KMS-11 (cell line): ENCODE data around the gene AHCY.
"Not testable (repeated sequence)": the region's sequence is repeated elsewhere in the genome, so short reads cannot be mapped to it uniquely, and the experiment has no call there.

Experiments used
- H2AFZ ChIP-seq: fragments of 200-600 bp; sonication (generic); 2 replicates; pipeline ENCODE4 v1.6.1; 2016; ENCODE audit warnings: antibody characterized with exemption, mixed run types, low read depth
- H3K27ac ChIP-seq: fragments of 200-600 bp; sonication (generic); 2 replicates; pipeline ENCODE4 v1.6.1; 2016; ENCODE audit warnings: mild to moderate bottlenecking, mixed run types
- H3K27me3 ChIP-seq: fragments of 200-600 bp; sonication (generic); 2 replicates; pipeline ENCODE4 v1.6.1; 2017; ENCODE audit warnings: mild to moderate bottlenecking, low read depth, mixed run types, moderate library complexity; ENCODE audit not compliant: insufficient read depth
- H3K36me3 ChIP-seq: fragments of 200-600 bp; sonication (generic); 2 replicates; pipeline ENCODE4 v1.6.1; 2017; ENCODE audit warnings: mild to moderate bottlenecking, mixed run types; ENCODE audit not compliant: insufficient read depth
- H3K4me1 ChIP-seq: fragments of 200-600 bp; sonication (generic); 2 replicates; pipeline ENCODE4 v1.6.1; 2016; ENCODE audit warnings: mild to moderate bottlenecking, low read depth, mixed run types; ENCODE audit not compliant: poor library complexity, severe bottlenecking
- H3K4me2 ChIP-seq: fragments of 200-600 bp; sonication (generic); 2 replicates; pipeline ENCODE4 v1.7.0; 2016; ENCODE audit warnings: mild to moderate bottlenecking, mixed run types
- H3K4me3 ChIP-seq: fragments of 200-600 bp; sonication (generic); IDR thresholded peaks from 2 replicates; pipeline ENCODE4 v1.6.1; 2017; ENCODE audit warnings: low read depth, low read length, mixed read lengths; ENCODE audit not compliant: insufficient read depth
- H3K79me2 ChIP-seq: fragments of 200-600 bp; sonication (generic); 2 replicates; pipeline ENCODE4 v1.6.1; 2016; ENCODE audit warnings: low read depth, mixed run types; ENCODE audit not compliant: insufficient read depth
- H3K9ac ChIP-seq: fragments of 200-600 bp; sonication (generic); 2 replicates; pipeline ENCODE4 v1.6.1; 2016; ENCODE audit warnings: mild to moderate bottlenecking, mixed run types
- H4K20me1 ChIP-seq: fragments of 200-600 bp; sonication (generic); 2 replicates; pipeline ENCODE4 v1.6.1; 2016; ENCODE audit warnings: mild to moderate bottlenecking, mixed run types; ENCODE audit not compliant: insufficient read depth
- CTCF ChIP-seq: fragments of 200-600 bp; sonication (generic); conservative IDR thresholded peaks from 2 replicates; pipeline ENCODE4 v1.6.1; 2017; ENCODE audit warnings: low read depth, mild to moderate bottlenecking, antibody characterized with exemption, low read length, moderate library complexity, mixed read lengths

AHCY gene

GRCh38 chr20:34260208-34260942 lies 42.8 kb downstream of the AHCY start:
- Histone ChIP-seq H3K4me1 (no peaks in the 10 kb centered on the region), H4K20me1 (no peaks in the 10 kb centered on the region), H3K4me2 (no peak overlapping the region), H3K27me3 (no peaks in the 10 kb centered on the region), H3K9ac (no peak overlapping the region), H3K36me3 (no peaks in the 10 kb centered on the region), H3K4me3 (no peak overlapping the region), H3K27ac (no peak overlapping the region), H2AFZ (no peak overlapping the region), H3K79me2 (no peaks in the 10 kb centered on the region)
- no peak for TF ChIP-seq CTCF

DNA sequence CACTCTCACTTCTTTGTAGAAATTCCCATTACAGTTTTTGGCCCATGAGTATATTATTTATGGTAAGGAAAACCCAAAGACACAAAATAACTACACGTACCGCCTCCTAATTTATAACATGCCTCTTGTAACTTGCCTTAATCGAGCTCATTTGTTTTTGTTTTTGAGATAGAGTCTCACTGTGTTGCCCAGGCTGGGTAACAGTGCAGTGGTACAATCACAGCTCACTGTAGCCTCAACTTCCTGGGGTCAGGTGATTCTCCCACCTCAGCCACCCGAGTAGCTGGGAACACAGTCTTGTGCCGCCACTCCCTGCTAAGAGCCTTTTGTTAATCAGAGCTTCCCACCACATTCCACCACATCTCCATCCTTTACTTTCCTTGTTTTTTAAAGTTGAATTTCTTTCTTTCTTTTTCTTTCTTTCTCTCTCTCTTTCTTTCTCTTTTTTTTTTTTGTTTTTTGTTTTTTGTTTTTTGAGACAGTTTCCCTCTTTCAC lies 46.5 kb downstream of the AHCY start:
- Histone ChIP-seq H3K36me3 (no peaks in the 10 kb centered on the region), H2AFZ (no peak overlapping the region), H3K9ac (no peak overlapping the region), H3K27me3 (no peaks in the 10 kb centered on the region), H3K27ac (no peak overlapping the region), H4K20me1 (no peaks in the 10 kb centered on the region), H3K79me2 (no peaks in the 10 kb centered on the region), H3K4me2 (no peak overlapping the region), H3K4me3 (no peak overlapping the region), H3K4me1 (no peaks in the 10 kb centered on the region)
- no peak for TF ChIP-seq CTCF

GRCh38 chr20:34254979-34255378 lies 48.2 kb downstream of the AHCY start:
- Histone ChIP-seq H3K27ac (no peak overlapping the region), H2AFZ (no peak overlapping the region), H3K9ac (no peak overlapping the region), H3K36me3 (no peaks in the 10 kb centered on the region), H3K4me1 (peaks cover 9% of the 10 kb centered on the region), H4K20me1 (no peaks in the 10 kb centered on the region), H3K79me2 (no peaks in the 10 kb centered on the region), H3K27me3 (no peaks in the 10 kb centered on the region), H3K4me2 (no peak overlapping the region), H3K4me3 (no peak overlapping the region)
- TF ChIP-seq CTCF = no peak

GRCh38 chr20:34252431-34253086 lies 50.6 kb downstream of the AHCY start:
- not testable (repeated sequence) for H3K27ac ChIP-seq, H3K4me2 ChIP-seq, H4K20me1 ChIP-seq, H3K27me3 ChIP-seq, H3K79me2 ChIP-seq, H3K4me3 ChIP-seq, H3K9ac ChIP-seq, H3K36me3 ChIP-seq, H2AFZ ChIP-seq
- H3K4me1 ChIP-seq = peaks cover 30% of the 10 kb centered on the region

GRCh38 chr20:34251619-34252018 lies 51.5 kb downstream of the AHCY start:
- Histone ChIP-seq H3K36me3 (no peaks in the 10 kb centered on the region), H2AFZ (no peak overlapping the region), H3K4me1 (peaks cover 30% of the 10 kb centered on the region), H3K27me3 (no peaks in the 10 kb centered on the region), H3K4me2 (no peak overlapping the region), H3K9ac (no peak overlapping the region), H3K79me2 (no peaks in the 10 kb centered on the region), H3K4me3 (no peak overlapping the region), H3K27ac (no peak overlapping the region), H4K20me1 (no peaks in the 10 kb centered on the region)
- TF ChIP-seq CTCF = no peak
